Neural progenitor cell (in vitro differentiated cells): ENCODE measurements around the gene SCMH1. TPM values are rescaled to one million over a fixed set of nuclear protein-coding genes. Genes with fewer than 3 reads are reported as not detected.

Experiments
- DNase-seq: peaks from one replicate; pipeline ENCODE4 v3.0.0-alpha.2; 2016; ENCODE audit warnings: low spot score
- H2AFZ ChIP-seq: fragments of 200-600 bp; sonication (generic); replicated peaks from 2 replicates; pipeline ENCODE4 v1.6.1; 2016; ENCODE audit warnings: antibody characterized with exemption
- H3F3A ChIP-seq: fragments of 200-600 bp; sonication (generic); 2 replicates; pipeline ENCODE4 v1.6.1; 2016; ENCODE audit warnings: antibody characterized with exemption, low read depth
- H3K27ac ChIP-seq: fragments of 200-600 bp; sonication (generic); 2 replicates; pipeline ENCODE4 v1.5.1; 2016; ENCODE audit warnings: mild to moderate bottlenecking
- H3K27me3 ChIP-seq: fragments of 200-600 bp; sonication (generic); 2 replicates; pipeline ENCODE4 v1.6.1; 2016; ENCODE audit warnings: mild to moderate bottlenecking, moderate library complexity
- H3K36me3 ChIP-seq: fragments of 200-600 bp; sonication (generic); 2 replicates; pipeline ENCODE4 v1.5.1; 2016
- H3K4me1 ChIP-seq: fragments of 200-600 bp; sonication (generic); 2 replicates; pipeline ENCODE4 v1.6.1; 2016; ENCODE audit warnings: mixed run types
- H3K4me2 ChIP-seq: fragments of 200-600 bp; sonication (generic); 2 replicates; pipeline ENCODE4 v1.6.1; 2016
- H3K4me3 ChIP-seq: fragments of 200-600 bp; sonication (generic); 2 replicates; pipeline ENCODE4 v1.5.1; 2016
- H3K79me2 ChIP-seq: fragments of 200-600 bp; sonication (generic); 2 replicates; pipeline ENCODE4 v1.6.1; 2016; ENCODE audit warnings: low read depth
- H3K9ac ChIP-seq: fragments of 200-600 bp; sonication (generic); 2 replicates; pipeline ENCODE4 v1.6.1; 2016
- H3K9me3 ChIP-seq: fragments of 200-600 bp; sonication (generic); 2 replicates; pipeline ENCODE4 v1.5.1; 2016; ENCODE audit warnings: low read depth
- H4K20me1 ChIP-seq: fragments of 200-600 bp; sonication (generic); 2 replicates; pipeline ENCODE4 v1.6.1; 2016; ENCODE audit warnings: low read depth
- H3K27ac Mint-ChIP-seq: 3 replicates; pipeline ENCODE4 v1.8.0; 2021; ENCODE audit warnings: mixed read lengths
- H3K27me3 Mint-ChIP-seq: 2 replicates; pipeline ENCODE4 v1.8.0; 2022; ENCODE audit warnings: low read depth, mild to moderate bottlenecking, inconsistent platforms, moderate library complexity, mixed read lengths; ENCODE audit not compliant: insufficient read depth
- H3K36me3 Mint-ChIP-seq: 3 replicates; pipeline ENCODE4 v1.8.0; 2021; ENCODE audit warnings: mixed read lengths
- H3K4me1 Mint-ChIP-seq: 3 replicates; pipeline ENCODE4 v1.8.0; 2021; ENCODE audit warnings: mixed read lengths
- H3K4me3 Mint-ChIP-seq: 3 replicates; pipeline ENCODE4 v1.8.0; 2021; ENCODE audit warnings: mild to moderate bottlenecking, moderate library complexity, mixed read lengths
- H3K9me3 Mint-ChIP-seq: 3 replicates; pipeline ENCODE4 v1.8.0; 2020; ENCODE audit warnings: mixed read lengths
- CTCF ChIP-seq: fragments of 200-600 bp; sonication (generic); IDR thresholded peaks from 2 replicates; pipeline ENCODE4 v1.5.1; 2017; ENCODE audit warnings: antibody characterized with exemption, mild to moderate bottlenecking
- EZH2 ChIP-seq: fragments of 200-600 bp; sonication (generic); IDR thresholded peaks from 2 replicates; pipeline ENCODE4 v1.6.1; 2017; ENCODE audit warnings: antibody characterized with exemption, mild to moderate bottlenecking, moderate library complexity
- EZH2phosphoT487 ChIP-seq: fragments of 200-600 bp; sonication (generic); IDR thresholded peaks from 2 replicates; pipeline ENCODE4 v1.6.1; 2017; ENCODE audit warnings: antibody characterized with exemption
- total RNA-seq: library from RNA; depleted of rRNA; stranded (reverse); fragments of >200 nt; gene quantifications from 2 replicates; pipeline ENCODE4 v1.2.3, GENCODE V29; 2015; ENCODE audit warnings: low replicate concordance

Gene SCMH1
- total RNA-seq, 1 donor from 2014 or later = 16.1 TPM

- H3K4me3 Mint-ChIP-seq = no peak overlapping the region
- no peaks in the 10 kb centered on the region for H3K79me2 ChIP-seq
- no peak overlapping the region for H3K27ac Mint-ChIP-seq
- no peak overlapping the region for H2AFZ ChIP-seq
- H3K27ac ChIP-seq = no peak overlapping the region
- H3K36me3 Mint-ChIP-seq = peaks cover 8% of the 10 kb centered on the region
- no peaks in the 10 kb centered on the region for H3K9me3 Mint-ChIP-seq
- H3K27me3 Mint-ChIP-seq = no peaks in the 10 kb centered on the region
- H3K9me3 ChIP-seq = no peaks in the 10 kb centered on the region
- no peak overlapping the region for H3K4me3 ChIP-seq
- H3K36me3 ChIP-seq = peaks cover 3% of the 10 kb centered on the region
- TF ChIP-seq CTCF = no peak
- TF ChIP-seq EZH2 = no peak
- TF ChIP-seq EZH2phosphoT487 = no peak
- H3F3A ChIP-seq = no peaks in the 10 kb centered on the region
- H4K20me1 ChIP-seq = no peaks in the 10 kb centered on the region
- DNase-seq = no peak
- no peak overlapping the region for H3K9ac ChIP-seq
- no peaks in the 10 kb centered on the region for H3K4me1 Mint-ChIP-seq
- no peak overlapping the region for H3K4me2 ChIP-seq
- no peaks in the 10 kb centered on the region for H3K27me3 ChIP-seq
- no peaks in the 10 kb centered on the region for H3K4me1 ChIP-seq
These were observed 148.3 kb downstream of the SCMH1 start for GRCh38 chr1:41093826-41094225.

- H3K36me3 Mint-ChIP-seq = peaks cover 7% of the 10 kb centered on the region
- Histone ChIP-seq H3K27me3 (no peaks in the 10 kb centered on the region), H3K36me3 (peaks cover 3% of the 10 kb centered on the region), H3F3A (no peaks in the 10 kb centered on the region), H3K9ac (no peak overlapping the region), H3K27ac (no peak overlapping the region), H2AFZ (no peak overlapping the region), H3K4me3 (no peak overlapping the region), H3K4me2 (no peak overlapping the region), H3K4me1 (no peaks in the 10 kb centered on the region), H3K9me3 (no peaks in the 10 kb centered on the region), H4K20me1 (no peaks in the 10 kb centered on the region), H3K79me2 (no peaks in the 10 kb centered on the region)
- H3K27ac Mint-ChIP-seq = no peak overlapping the region
- H3K27me3 Mint-ChIP-seq = no peaks in the 10 kb centered on the region
- no peaks in the 10 kb centered on the region for H3K9me3 Mint-ChIP-seq
- DNase-seq = no peak
- no peak overlapping the region for H3K4me3 Mint-ChIP-seq
- H3K4me1 Mint-ChIP-seq = no peaks in the 10 kb centered on the region
- TF ChIP-seq EZH2phosphoT487 (no peak), CTCF (no peak), EZH2 (no peak)
These were observed 155.2 kb downstream of the SCMH1 start for GRCh38 chr1:41086921-41087320.

- H3K4me1 Mint-ChIP-seq = no peaks in the 10 kb centered on the region
- no peaks in the 10 kb centered on the region for H3F3A ChIP-seq
- H2AFZ ChIP-seq = no peak overlapping the region
- no peak for DNase-seq
- H3K27me3 Mint-ChIP-seq = no peaks in the 10 kb centered on the region
- peaks cover 6% of the 10 kb centered on the region for H3K36me3 Mint-ChIP-seq
- H3K9me3 Mint-ChIP-seq = peaks cover 12% of the 10 kb centered on the region
- H3K27me3 ChIP-seq = no peaks in the 10 kb centered on the region
- H3K4me3 ChIP-seq = no peak overlapping the region
- H3K36me3 ChIP-seq = no peaks in the 10 kb centered on the region
- no peak overlapping the region for H3K4me2 ChIP-seq
- H3K27ac Mint-ChIP-seq = no peak overlapping the region
- no peak overlapping the region for H3K27ac ChIP-seq
- peaks cover 9% of the 10 kb centered on the region for H3K9me3 ChIP-seq
- H4K20me1 ChIP-seq = no peaks in the 10 kb centered on the region
- H3K9ac ChIP-seq = no peak overlapping the region
- H3K4me3 Mint-ChIP-seq = no peak overlapping the region
- H3K79me2 ChIP-seq = no peaks in the 10 kb centered on the region
- H3K4me1 ChIP-seq = no peaks in the 10 kb centered on the region
- no peak for TF ChIP-seq CTCF
- no peak for TF ChIP-seq EZH2
- TF ChIP-seq EZH2phosphoT487 = no peak
These were observed 163.5 kb downstream of the SCMH1 start for GRCh38 chr1:41078616-41079015.

GRCh38 chr1:41078193-41078592 lies 163.9 kb downstream of the SCMH1 start:
- H4K20me1 ChIP-seq = no peaks in the 10 kb centered on the region
- Mint-ChIP-seq H3K27me3 (no peaks in the 10 kb centered on the region), H3K4me3 (no peak overlapping the region), H3K27ac (no peak overlapping the region), H3K9me3 (peaks cover 12% of the 10 kb centered on the region), H3K4me1 (no peaks in the 10 kb centered on the region), H3K36me3 (peaks cover 7% of the 10 kb centered on the region)
- H3K36me3 ChIP-seq = no peaks in the 10 kb centered on the region
- no peaks in the 10 kb centered on the region for H3F3A ChIP-seq
- DNase-seq = no peak
- TF ChIP-seq EZH2phosphoT487 = no peak
- TF ChIP-seq CTCF = no peak
- TF ChIP-seq EZH2 = no peak
- no peak overlapping the region for H3K4me3 ChIP-seq
- no peak overlapping the region for H2AFZ ChIP-seq
- no peak overlapping the region for H3K27ac ChIP-seq
- H3K4me1 ChIP-seq = no peaks in the 10 kb centered on the region
- no peaks in the 10 kb centered on the region for H3K79me2 ChIP-seq
- peaks cover 9% of the 10 kb centered on the region for H3K9me3 ChIP-seq
- no peaks in the 10 kb centered on the region for H3K27me3 ChIP-seq
- H3K9ac ChIP-seq = no peak overlapping the region
- no peak overlapping the region for H3K4me2 ChIP-seq
